Body of pancreas (tissue), 4 donors: Measurements from ENCODE around the gene PLEK2.

Experiments
- CTCF ChIP-seq, 7 experiments: fragments of 450-650 bp in 4 of 7; fragments of 200-600 bp in 3 of 7; sonication (generic) in 3 of 7; IDR thresholded peaks; one replicate each; pipeline ENCODE4 v1.5.1; 2016 to 2019; ENCODE audit warnings: antibody characterized with exemption in 7 of 7
- POLR2A ChIP-seq, 3 donors: fragments of 450-650 bp; IDR thresholded peaks; one replicate each; pipeline ENCODE4 v1.6.1; 2016; ENCODE audit warnings: antibody characterized with exemption in 3 of 3, mild to moderate bottlenecking in 2 of 3

GRCh38 chr14:67357186-67357968 is 54.6 kb downstream of the PLEK2 start:
- TF ChIP-seq POLR2A (IDR thresholded peaks at IDR 0.05) = no peak
- no peak for TF ChIP-seq CTCF (IDR thresholded peaks at IDR 0.05)
